K562 (cell line): ENCODE data around the gene AOC1. TPM values are rescaled to one million over a fixed set of nuclear protein-coding genes. Genes with fewer than 3 reads are reported as not detected.
A peak's percentile ranks its signal among the peaks of the same experiment; 100 is the strongest.

Experiments
- ATAC-seq: fragments of 200-7000 bp; cut with Tn5 transposase; 3 replicates; pipeline ENCODE4 v1.9.1; 2020; ENCODE audit warnings: moderate library complexity
- Bru-seq: library from RNA; stranded (reverse); fragments of 400-500 nt; gene quantifications from one replicate; lab custom pipeline; 2021; lab: Mats Ljungman, UMichigan
- BruChase-seq, 2 experiments: library from RNA; stranded (reverse); fragments of 400-500 nt; gene quantifications; one replicate each; lab custom pipeline; 2021; lab: Mats Ljungman, UMichigan
- BruUV-seq: library from RNA; stranded (reverse); fragments of 400-500 nt; replicated peaks from 2 replicates; lab custom pipeline; 2021; lab: Mats Ljungman, UMichigan
- CTCF ChIA-PET: fragments of 300-600 bp; formaldehyde crosslinking; extraction: SDS; loops from one replicate; lab custom pipeline; 2021; ENCODE audit warnings: low intra/inter-chr PET ratio; lab: Yijun Ruan, JAX
- POLR2A ChIA-PET: fragments of 300-600, 350-650 bp; sonication (Branson Sonifier 250); formaldehyde crosslinking; extraction: SDS; loops from one replicate; lab custom pipeline; 2021; ENCODE audit warnings: antibody characterized with exemption, inconsistent platforms; lab: Yijun Ruan, JAX
- DNase-seq, 4 experiments: peaks; one replicate each; pipeline versions ENCODE4 v3.0.0 to v3.0.0-alpha.2; 2011 to 2018; ENCODE audit warnings: low spot score in 3 of 4, mixed read lengths in 3 of 4; ENCODE audit errors: extremely low read depth in 1 of 4
- FAIRE-seq: peaks from 2 replicates; lab custom pipeline; 2011; peaks lifted over from hg19 to GRCh38; lab: Jason Lieb, UNC
- H2AFZ ChIP-seq: 2 replicates; pipeline ENCODE4 v1.6.0; 2011; ENCODE audit warnings: low read depth, low read length, control low read depth, inconsistent platforms
- H3K27ac ChIP-seq: fragments of 200-600 bp; 3 replicates; pipeline ENCODE4 v1.8.0; 2011; ENCODE audit warnings: low read depth, mild to moderate bottlenecking, control low read depth, inconsistent platforms, low read length, moderate library complexity, mixed read lengths; ENCODE audit errors: extremely low read depth
- H3K27me3 ChIP-seq, 2 experiments: fragments of 300-600 bp in 1 of 2; 2 replicates in 1 of 2; 3 replicates in 1 of 2; pipeline versions ENCODE4 v1.6.0 to v1.8.0; 2011; ENCODE audit warnings: inconsistent platforms in 2 of 2, low read length in 2 of 2, mild to moderate bottlenecking in 1 of 2, mixed read lengths in 1 of 2, moderate library complexity in 1 of 2; ENCODE audit not compliant: control insufficient read depth in 2 of 2, insufficient read depth in 2 of 2
- H3K36me3 ChIP-seq: fragments of 300-600 bp; 3 replicates; pipeline ENCODE4 v1.8.0; 2011; ENCODE audit warnings: mild to moderate bottlenecking, low read length, inconsistent platforms; ENCODE audit not compliant: control insufficient read depth, insufficient read depth
- H3K4me1 ChIP-seq, 2 experiments: fragments of 200-600 bp in 1 of 2; replicated peaks in 1 of 2; 2 replicates in 1 of 2; 3 replicates in 1 of 2; pipeline versions ENCODE4 v1.5.1 to v1.8.0; 2011; ENCODE audit warnings: inconsistent platforms in 2 of 2, low read length in 2 of 2, mild to moderate bottlenecking in 1 of 2, mixed read lengths in 1 of 2, moderate library complexity in 1 of 2; ENCODE audit not compliant: control insufficient read depth in 2 of 2, insufficient read depth in 2 of 2
- H3K4me2 ChIP-seq: 2 replicates; pipeline ENCODE4 v1.6.1; 2011; ENCODE audit warnings: low read length, control low read depth, inconsistent platforms, mixed read lengths; ENCODE audit not compliant: insufficient read depth
- H3K4me3 ChIP-seq: fragments of 200-600 bp; sonication (generic), shearing (Covaris generic); 2 replicates; pipeline ENCODE4 v1.5.1; 2016; ENCODE audit warnings: control low read depth, inconsistent platforms
- H3K79me2 ChIP-seq: fragments of 200-600 bp; 3 replicates; pipeline ENCODE4 v1.8.0; 2011; ENCODE audit warnings: low read length, inconsistent platforms; ENCODE audit not compliant: control insufficient read depth, insufficient read depth
- H3K9ac ChIP-seq, 2 experiments: 2 replicates each; pipeline versions ENCODE4 v1.6.0 to v1.6.1; 2011; ENCODE audit warnings: low read depth in 2 of 2, low read length in 2 of 2, control low read depth in 1 of 2, inconsistent platforms in 1 of 2, mild to moderate bottlenecking in 1 of 2, mixed read lengths in 1 of 2; ENCODE audit not compliant: insufficient read depth in 1 of 2
- H3K9me1 ChIP-seq: one replicate; pipeline ENCODE4 v1.6.0; 2011; ENCODE audit warnings: inconsistent platforms, mild to moderate bottlenecking, low read length, moderate library complexity; ENCODE audit not compliant: control insufficient read depth, insufficient read depth
- H3K9me3 ChIP-seq: replicated peaks from 2 replicates; pipeline ENCODE4 v1.5.1; 2011; ENCODE audit warnings: low read depth, low read length, inconsistent platforms; ENCODE audit not compliant: control insufficient read depth, insufficient read depth
- H4K20me1 ChIP-seq: replicated peaks from 2 replicates; pipeline ENCODE4 v1.6.1; 2011; ENCODE audit warnings: low read length, inconsistent platforms, mixed read lengths; ENCODE audit not compliant: control insufficient read depth, insufficient read depth
- DPF2 ChIP-seq: fragments of 450-650 bp; IDR thresholded peaks from 2 replicates; pipeline ENCODE4 v1.6.1; 2016
- E2F6 ChIP-seq, 2 experiments: IDR thresholded peaks; 2 replicates each; pipeline ENCODE4 v1.6.1; 2011; ENCODE audit warnings: borderline replicate concordance in 1 of 2, control low read depth in 1 of 2, low read depth in 1 of 2, low read length in 1 of 2, mild to moderate bottlenecking in 1 of 2, mixed read lengths in 1 of 2, moderate library complexity in 1 of 2; ENCODE audit not compliant: insufficient read depth in 1 of 2, insufficient read length in 1 of 2, poor library complexity in 1 of 2, severe bottlenecking in 1 of 2; ENCODE audit errors: extremely low read depth in 1 of 2
- ZBTB11 ChIP-seq, 3 experiments: fragments of 200-800 bp in 1 of 3; fragments of 250-450 bp in 1 of 3; fragments of 450-650 bp in 1 of 3; sonication (Bioruptor Pico) in 1 of 3; sonication (Bioruptor generic) in 1 of 3; formaldehyde crosslinking in 1 of 3; IDR thresholded peaks; 2 replicates each; pipeline versions ENCODE4 v1.6.1 to v1.8.0; 2016 to 2022; ENCODE audit warnings: mild to moderate bottlenecking in 2 of 3, missing genetic modification characterization in 2 of 3, missing compliant biosample characterization in 1 of 3, moderate library complexity in 1 of 3
- ZNF449 ChIP-seq: fragments of 250-450 bp; sonication (Bioruptor Pico); IDR thresholded peaks from 2 replicates; pipeline ENCODE4 v1.8.0; 2022; ENCODE audit warnings: moderate library complexity, mild to moderate bottlenecking, inconsistent platforms
- WGBS: fragments of 100-300 bp; shearing (Covaris generic); methylation state at CpG from one replicate; pipeline ENCODE4 v1.1.6; 2016; ENCODE audit warnings: low coverage, mixed read lengths; ENCODE audit not compliant: insufficient coverage; ENCODE audit errors: missing lambda C conversion rate; 5-methylcytosine and 5-hydroxymethylcytosine counted together
- in situ Hi-C: fragments of 300-500 bp; cut with MboI; formaldehyde crosslinking; loops from 4 replicates; pipeline ENCODE4 v1.15.0; 2018; ENCODE audit warnings: inconsistent platforms, mixed read lengths
- intact Hi-C: fragments of 100-400 bp; cut with micrococcal nuclease; formaldehyde crosslinking; loops from 2 replicates; pipeline ENCODE4 v1.14.2; 2022
- long read RNA-seq, 3 experiments: library from polyadenylated mRNA in 2 of 3; library from RNA in 1 of 3; unstranded in 2 of 3; stranded (forward) in 1 of 3; transcript quantifications; one replicate each; pipeline ENCODE4 v2.0.0, GENCODE V29; 2019 to 2022
- polyA minus RNA-seq, 3 experiments: library from RNA; depleted of rRNA, polyadenylated mRNA; stranded (reverse); fragments of >200 nt; gene quantifications; 2 replicates each; pipeline ENCODE4 v1.2.3, GENCODE V29; 2011
- polyA plus RNA-seq, 8 experiments: library from polyadenylated mRNA; depleted of rRNA in 4 of 8; stranded (reverse) in 5 of 8; unstranded in 3 of 8; fragments of >200 nt; fragmentation: Nextera tagmentation in 2 of 8; fragmentation: Illumina TruSeq in 1 of 8; extraction: Ambion mirVana in 2 of 8; extraction: Trizol in 1 of 8; gene quantifications; 2 replicates each; pipeline versions ENCODE4 v1.2.1 to v1.2.3, GENCODE V29; 2011 to 2014; ENCODE audit warnings: inconsistent platforms in 1 of 8, missing spikeins in 1 of 8
- total RNA-seq, 7 experiments: library from RNA; depleted of rRNA in 6 of 7; stranded (reverse); fragments of >200 nt in 6 of 7; fragmentation: Illumina TruSeq in 2 of 7; extraction: Trizol in 2 of 7; gene quantifications; 2 replicates each; pipeline versions ENCODE4 v1.2.1 to v1.2.3, GENCODE V29; 2011 to 2021; ENCODE audit warnings: low replicate concordance in 1 of 7
- TF ChIP-seq, protein P1 (sequence below): sonication (generic); formaldehyde crosslinking; IDR thresholded peaks from 2 replicates; pipeline ENCODE4 v1.8.1; 2023; ENCODE audit warnings: mild to moderate bottlenecking, missing genetic modification reagents, moderate library complexity

AOC1 gene, protein sequence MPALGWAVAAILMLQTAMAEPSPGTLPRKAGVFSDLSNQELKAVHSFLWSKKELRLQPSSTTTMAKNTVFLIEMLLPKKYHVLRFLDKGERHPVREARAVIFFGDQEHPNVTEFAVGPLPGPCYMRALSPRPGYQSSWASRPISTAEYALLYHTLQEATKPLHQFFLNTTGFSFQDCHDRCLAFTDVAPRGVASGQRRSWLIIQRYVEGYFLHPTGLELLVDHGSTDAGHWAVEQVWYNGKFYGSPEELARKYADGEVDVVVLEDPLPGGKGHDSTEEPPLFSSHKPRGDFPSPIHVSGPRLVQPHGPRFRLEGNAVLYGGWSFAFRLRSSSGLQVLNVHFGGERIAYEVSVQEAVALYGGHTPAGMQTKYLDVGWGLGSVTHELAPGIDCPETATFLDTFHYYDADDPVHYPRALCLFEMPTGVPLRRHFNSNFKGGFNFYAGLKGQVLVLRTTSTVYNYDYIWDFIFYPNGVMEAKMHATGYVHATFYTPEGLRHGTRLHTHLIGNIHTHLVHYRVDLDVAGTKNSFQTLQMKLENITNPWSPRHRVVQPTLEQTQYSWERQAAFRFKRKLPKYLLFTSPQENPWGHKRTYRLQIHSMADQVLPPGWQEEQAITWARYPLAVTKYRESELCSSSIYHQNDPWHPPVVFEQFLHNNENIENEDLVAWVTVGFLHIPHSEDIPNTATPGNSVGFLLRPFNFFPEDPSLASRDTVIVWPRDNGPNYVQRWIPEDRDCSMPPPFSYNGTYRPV
- not detected in 2 replicates for total RNA-seq (2011; cell fraction: chromatin; rRNA removed; ENCODE audit: low replicate concordance)
- not detected in 2 replicates for total RNA-seq (2011; cell fraction: nucleolus; rRNA removed)
- not detected in 2 replicates for total RNA-seq (2011; cell fraction: nucleoplasm; rRNA removed)
- total RNA-seq (2014; rRNA removed) (not detected in 2 replicates), total RNA-seq (2014; rRNA removed; fragmentation: Illumina TruSeq; extraction: Trizol) (not detected in 2 replicates), total RNA-seq (2015; rRNA removed; fragmentation: Illumina TruSeq; extraction: Trizol) (not detected in 2 replicates), total RNA-seq (2021) (not detected in 2 replicates), polyA plus RNA-seq (2011; rRNA removed) (not detected in 2 replicates), polyA plus RNA-seq (2014; fragmentation: Illumina TruSeq; extraction: Trizol) (not detected in 2 replicates), polyA plus RNA-seq (2014; fragmentation: Nextera tagmentation; extraction: Ambion mirVana) (not detected), polyA plus RNA-seq (2014; rRNA removed) (not detected in 2 replicates), polyA minus RNA-seq (2011; rRNA and poly(A)+ RNA removed) (not detected in 2 replicates), Bru-seq, nascent RNA (not detected), BruChase-seq, experiment 1, labeled RNA remaining after a 2-hour chase (not detected), BruChase-seq, experiment 2, labeled RNA remaining after a 6-hour chase (not detected)
- not detected in 2 replicates for polyA plus RNA-seq (2011; cell fraction: cytosol; rRNA removed)
- polyA plus RNA-seq (2011; cell fraction: nucleus; rRNA removed) = not detected in 2 replicates
- polyA plus RNA-seq (2012) = not detected in 2 replicates
- not detected in 2 replicates for polyA minus RNA-seq (2011; cell fraction: cytosol; rRNA and poly(A)+ RNA removed)
- not detected in 2 replicates for polyA minus RNA-seq (2011; cell fraction: nucleus; rRNA and poly(A)+ RNA removed)
- long read RNA-seq, experiment 1 = 0 reads
- long read RNA-seq, experiment 2 = 0 reads
- long read RNA-seq, experiment 3 = 0 reads

- 0% methylated on average over 8 of the region's 8 CpGs for WGBS
- TF ChIP-seq, protein P1, sequence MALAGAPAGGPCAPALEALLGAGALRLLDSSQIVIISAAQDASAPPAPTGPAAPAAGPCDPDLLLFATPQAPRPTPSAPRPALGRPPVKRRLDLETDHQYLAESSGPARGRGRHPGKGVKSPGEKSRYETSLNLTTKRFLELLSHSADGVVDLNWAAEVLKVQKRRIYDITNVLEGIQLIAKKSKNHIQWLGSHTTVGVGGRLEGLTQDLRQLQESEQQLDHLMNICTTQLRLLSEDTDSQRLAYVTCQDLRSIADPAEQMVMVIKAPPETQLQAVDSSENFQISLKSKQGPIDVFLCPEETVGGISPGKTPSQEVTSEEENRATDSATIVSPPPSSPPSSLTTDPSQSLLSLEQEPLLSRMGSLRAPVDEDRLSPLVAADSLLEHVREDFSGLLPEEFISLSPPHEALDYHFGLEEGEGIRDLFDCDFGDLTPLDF = no peak
- TF ChIP-seq DPF2 (no peak), ZNF449 (CRISPR knock-in tag) (no peak), ZBTB11 (CRISPR knock-in tag; IDR thresholded peaks at IDR 0.05) (0 out of 6 replicates have a peak, but pooled peaks of 1 of the 3 experiments have one; percentile 16), E2F6 (IDR thresholded peaks at IDR 0.05; ENCODE audit: borderline replicate concordance in 1 of 2, extremely low read depth in 1 of 2, insufficient read depth in 1 of 2, insufficient read length in 1 of 2, low read depth in 1 of 2, low read length in 1 of 2, poor library complexity in 1 of 2, severe bottlenecking in 1 of 2) (no peak)
Observed at GRCh38 chr7:150852371-150852905, at the start of gene AOC1. Gene AOC1, plus strand, starts transcription at chr7:150852517. Its CDS starts 3,954 bp downstream, at chr7:150856471.

More at GRCh38 chr7:150852371-150852905, at the start of gene AOC1:
- H2AFZ ChIP-seq = no peak within 1 kb of the TSS
- peaks cover 80 to 86% of the 10 kb centered on the region in 2 experiments for H3K27me3 ChIP-seq
- no peak within 1 kb of the TSS for H3K4me3 ChIP-seq
- no peak for DNase-seq
- H3K4me2 ChIP-seq = no peak within 1 kb of the TSS
- ChIA-PET POLR2A (interaction anchor here (0.6 to 0.8 kb wide), 2 partner anchors 28 to 108 kb away, joined by 3 read pairs; no protein-coding TSS in a partner anchor), CTCF (no interaction called here)
- H3K79me2 ChIP-seq = no peaks in the 10 kb centered on the region
- H3K9ac ChIP-seq = peak within 1 kb of the TSS in 1 of 2 experiments; percentile 37; a peak in 1 of 4 replicates
- no TSS peak for BruUV-seq
- intact Hi-C loops (no loop called here), in situ Hi-C loops (no loop called here)
- H3K4me1 ChIP-seq = peaks cover 0 to 9% of the 10 kb centered on the region in 2 experiments; a peak in 1 of 5 replicates
- no peaks in the 10 kb centered on the region for H3K9me3 ChIP-seq
- FAIRE-seq = no peak
- no peaks in the 10 kb centered on the region for H3K36me3 ChIP-seq
- H3K9me1 ChIP-seq = no peaks in the 10 kb centered on the region
- peaks cover 9% of the 10 kb centered on the region; the same call in 1 of the 2 replicates for H4K20me1 ChIP-seq
- ATAC-seq = peak; percentile 20; the same call in 1 of the 3 replicates
- H3K27ac ChIP-seq = no peak within 1 kb of the TSS
